ENCODE measurements around the gene PIGM.

PIGM gene

DNA sequence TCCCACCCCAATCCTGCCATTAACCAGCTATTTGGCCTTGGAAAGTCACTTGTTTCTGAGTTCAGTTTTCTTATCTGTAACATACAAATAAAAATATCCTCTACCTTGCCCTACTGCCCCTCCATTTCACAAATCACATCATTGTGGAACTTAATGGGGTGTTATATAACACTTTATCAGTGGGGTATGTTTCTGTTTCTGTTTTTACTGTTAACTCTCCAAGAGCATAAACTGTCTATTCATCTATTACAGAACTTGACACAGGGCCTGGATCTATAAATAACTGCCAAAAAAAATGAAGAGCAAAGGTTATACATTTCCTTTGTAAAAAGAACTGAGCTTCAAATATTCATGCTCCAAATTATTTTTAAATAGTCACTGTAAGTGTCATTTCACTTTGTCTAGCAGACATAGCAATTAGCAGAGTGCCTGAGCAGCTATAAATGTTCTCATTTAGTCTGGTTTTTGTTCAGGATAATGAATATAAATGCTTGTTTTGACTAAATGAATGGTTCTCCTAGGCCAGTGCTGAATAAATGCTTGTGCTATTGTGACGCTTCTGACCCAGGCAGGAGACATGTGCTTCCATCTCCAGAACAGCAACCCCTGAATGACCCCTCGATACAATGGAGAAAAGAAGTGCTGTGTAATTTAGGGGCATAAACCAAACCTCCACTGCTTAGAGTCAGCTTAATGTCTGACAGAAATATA is 7.4 kb downstream of the PIGM start:
- H3K79me1 ChIP-seq (ENCODE audit: low read length): peaks cover 1% of the 10 kb centered on the region
- H3K79me2 ChIP-seq (ENCODE audit: control insufficient read depth, insufficient read depth, low read length, poor library complexity): no peaks in the 10 kb centered on the region
- DNase-seq: no peak
- H3K4me3 ChIP-seq (ENCODE audit: low read depth, low read length): no peak overlapping the region
- H3K4ac ChIP-seq (ENCODE audit: low read depth, low read length): no peak overlapping the region
- H2AK5ac ChIP-seq (ENCODE audit: low read length): no peak overlapping the region
- H3K4me2 ChIP-seq (ENCODE audit: low read length): no peak overlapping the region
- no peak overlapping the region for H4K91ac ChIP-seq (ENCODE audit: low read depth, low read length)
- H3K23ac ChIP-seq (ENCODE audit: low read length): no peak overlapping the region
- H2BK12ac ChIP-seq (ENCODE audit: low read length): no peak overlapping the region
- WGBS (ENCODE audit: extremely low coverage, insufficient coverage, insufficient read length): no CpG with 5 or more reads among the region's 2 CpGs
- H3K14ac ChIP-seq (ENCODE audit: low read length): no peak overlapping the region
- no peak overlapping the region for H3K27ac ChIP-seq (ENCODE audit: low read depth, low read length)
- no peak overlapping the region for H2BK120ac ChIP-seq (ENCODE audit: insufficient read depth, low read length, poor library complexity)
- no peak overlapping the region for H3K18ac ChIP-seq (ENCODE audit: low read length)
- H2AFZ ChIP-seq (ENCODE audit: insufficient read depth, low read length, poor library complexity): no peak overlapping the region
- H3K36me3 ChIP-seq (ENCODE audit: control insufficient read depth in 1 of 2, insufficient read depth in 2 of 2, low read length in 2 of 2): no peaks in the 10 kb centered on the region
- peaks cover 0 to 2% of the 10 kb centered on the region in 2 experiments for H3K4me1 ChIP-seq (ENCODE audit: control insufficient read depth in 1 of 2, insufficient read depth in 2 of 2, low read length in 2 of 2)
- H3K9ac ChIP-seq (ENCODE audit: low read length): no peak overlapping the region
- H2BK5ac ChIP-seq (ENCODE audit: low read depth, low read length, poor library complexity): no peak overlapping the region
- no peaks in the 10 kb centered on the region for H3K9me3 ChIP-seq (ENCODE audit: insufficient read depth, low read depth, low read length)
- no peaks in the 10 kb centered on the region for H3K27me3 ChIP-seq (ENCODE audit: insufficient read depth, low read length)
- no peak overlapping the region for H4K12ac ChIP-seq (ENCODE audit: low read depth, low read length)
- no peak overlapping the region for H4K8ac ChIP-seq (ENCODE audit: low read depth, low read length)

DNA sequence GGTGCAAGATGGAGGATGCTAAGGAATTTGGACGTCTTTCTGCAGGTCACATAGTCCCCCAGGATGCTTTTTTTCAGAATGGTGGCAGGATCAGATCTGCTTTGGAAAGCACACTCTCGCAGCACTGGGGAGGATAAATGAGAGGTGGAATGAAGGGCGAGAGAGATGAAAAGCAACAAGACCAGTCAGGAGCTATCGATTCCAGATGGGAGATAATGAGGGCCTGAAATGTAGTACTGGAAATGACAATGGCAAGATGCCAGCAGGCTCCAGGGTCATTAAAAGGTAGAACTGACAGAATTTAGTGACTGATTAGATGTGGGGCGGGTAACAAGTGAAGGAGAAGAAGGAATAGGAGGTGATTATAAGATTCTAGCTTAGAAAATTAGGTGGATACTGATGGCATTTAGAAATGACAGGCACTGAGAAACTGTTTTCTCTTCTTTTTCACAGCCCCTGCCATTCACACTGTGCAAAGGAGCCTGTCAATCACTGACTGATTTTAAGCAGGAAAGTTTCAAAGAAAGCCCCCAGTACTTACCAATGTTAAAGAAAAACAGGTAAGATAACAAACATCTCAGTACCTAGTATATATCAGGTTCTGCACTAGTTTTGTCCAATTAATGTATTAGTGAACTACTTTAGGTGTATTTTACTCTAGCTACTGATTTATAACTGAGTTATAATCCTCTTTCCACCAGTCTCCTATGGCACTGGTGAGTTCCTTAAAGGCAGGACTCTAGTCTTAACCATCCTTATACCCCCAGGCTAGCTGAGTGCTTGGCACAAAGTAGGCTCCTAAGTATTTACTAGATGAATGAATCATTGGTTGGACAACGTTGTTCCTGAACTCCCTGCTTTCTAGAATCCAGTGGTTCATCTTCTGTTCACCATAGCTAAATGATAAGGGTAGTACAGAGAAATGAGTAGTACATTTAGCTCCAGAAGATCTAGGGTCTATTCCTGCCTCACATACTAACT is 9.2 kb downstream of the PIGM start:
- Histone ChIP-seq H3K27me3 (ENCODE audit: insufficient read depth, low read length) (no peaks in the 10 kb centered on the region), H3K9ac (ENCODE audit: low read length) (no peak overlapping the region), H3K79me2 (ENCODE audit: control insufficient read depth, insufficient read depth, low read length, poor library complexity) (no peaks in the 10 kb centered on the region), H3K23ac (ENCODE audit: low read length) (no peak overlapping the region), H3K4me3 (ENCODE audit: low read depth, low read length) (no peak overlapping the region), H3K14ac (ENCODE audit: low read length) (no peak overlapping the region), H3K27ac (ENCODE audit: low read depth, low read length) (no peak overlapping the region), H2BK5ac (ENCODE audit: low read depth, low read length, poor library complexity) (no peak overlapping the region), H4K12ac (ENCODE audit: low read depth, low read length) (no peak overlapping the region), H3K79me1 (ENCODE audit: low read length) (peaks cover 1% of the 10 kb centered on the region), H3K4me2 (ENCODE audit: low read length) (no peak overlapping the region), H2AFZ (ENCODE audit: insufficient read depth, low read length, poor library complexity) (no peak overlapping the region), H3K4me1 (ENCODE audit: control insufficient read depth in 1 of 2, insufficient read depth in 2 of 2, low read length in 2 of 2) (peaks cover 0 to 2% of the 10 kb centered on the region in 2 experiments), H3K36me3 (ENCODE audit: control insufficient read depth in 1 of 2, insufficient read depth in 2 of 2, low read length in 2 of 2) (no peaks in the 10 kb centered on the region), H4K8ac (ENCODE audit: low read depth, low read length) (no peak overlapping the region), H3K18ac (ENCODE audit: low read length) (no peak overlapping the region), H2AK5ac (ENCODE audit: low read length) (no peak overlapping the region), H4K91ac (ENCODE audit: low read depth, low read length) (no peak overlapping the region), H2BK12ac (ENCODE audit: low read length) (no peak overlapping the region), H2BK120ac (ENCODE audit: insufficient read depth, low read length, poor library complexity) (no peak overlapping the region), H3K4ac (ENCODE audit: low read depth, low read length) (no peak overlapping the region), H3K9me3 (ENCODE audit: insufficient read depth, low read depth, low read length) (no peaks in the 10 kb centered on the region)
- DNase-seq: no peak
- no CpG with 5 or more reads among the region's 6 CpGs for WGBS (ENCODE audit: extremely low coverage, insufficient coverage, insufficient read length)

DNA sequence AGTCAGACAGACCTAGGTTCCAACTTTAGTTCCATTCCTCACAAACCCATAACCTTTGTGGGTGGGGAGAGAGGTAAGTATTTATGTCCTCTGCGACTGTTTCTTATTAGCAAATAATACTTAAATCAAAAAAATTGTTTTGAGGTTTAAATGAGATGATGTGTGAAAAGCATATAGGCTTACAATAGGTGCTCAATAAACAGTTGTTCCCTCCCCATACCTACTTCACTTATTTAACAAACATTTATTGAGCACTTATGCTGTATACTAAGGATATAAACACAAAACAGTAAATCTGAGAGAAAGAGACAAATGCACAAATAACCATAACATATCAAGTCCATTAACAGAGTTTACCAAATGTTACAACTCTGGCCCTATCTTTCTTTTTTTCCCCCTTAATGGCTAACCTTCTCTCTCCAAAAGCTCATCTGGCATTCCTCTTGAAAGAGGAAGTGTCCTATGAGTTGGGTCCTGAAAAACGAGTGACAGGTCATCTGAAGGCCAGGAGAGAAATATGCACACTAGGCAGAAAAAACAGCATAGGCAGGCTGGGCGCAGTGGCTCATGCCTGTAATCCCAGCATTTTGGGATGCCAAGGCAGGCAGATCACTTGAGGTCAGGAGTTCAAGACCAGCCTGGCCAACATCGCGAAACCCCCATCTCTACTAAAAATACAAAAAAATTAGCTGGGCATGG is 10.3 kb downstream of the PIGM start:
- peaks cover 1% of the 10 kb centered on the region for H3K79me1 ChIP-seq (ENCODE audit: low read length)
- H4K8ac ChIP-seq (ENCODE audit: low read depth, low read length): no peak overlapping the region
- H3K4me2 ChIP-seq (ENCODE audit: low read length): no peak overlapping the region
- WGBS (ENCODE audit: extremely low coverage, insufficient coverage, insufficient read length): no CpG with 5 or more reads among the region's 5 CpGs
- no peak for DNase-seq
- H3K18ac ChIP-seq (ENCODE audit: low read length): no peak overlapping the region
- H3K14ac ChIP-seq (ENCODE audit: low read length): no peak overlapping the region
- H2BK120ac ChIP-seq (ENCODE audit: insufficient read depth, low read length, poor library complexity): no peak overlapping the region
- H3K4me1 ChIP-seq (ENCODE audit: control insufficient read depth in 1 of 2, insufficient read depth in 2 of 2, low read length in 2 of 2): peaks cover 0 to 2% of the 10 kb centered on the region in 2 experiments
- no peak overlapping the region for H3K4ac ChIP-seq (ENCODE audit: low read depth, low read length)
- H3K4me3 ChIP-seq (ENCODE audit: low read depth, low read length): no peak overlapping the region
- H2BK12ac ChIP-seq (ENCODE audit: low read length): no peak overlapping the region
- no peak overlapping the region for H3K9ac ChIP-seq (ENCODE audit: low read length)
- no peak overlapping the region for H3K23ac ChIP-seq (ENCODE audit: low read length)
- no peaks in the 10 kb centered on the region for H3K79me2 ChIP-seq (ENCODE audit: control insufficient read depth, insufficient read depth, low read length, poor library complexity)
- H4K91ac ChIP-seq (ENCODE audit: low read depth, low read length): no peak overlapping the region
- no peaks in the 10 kb centered on the region for H3K27me3 ChIP-seq (ENCODE audit: insufficient read depth, low read length)
- no peak overlapping the region for H2BK5ac ChIP-seq (ENCODE audit: low read depth, low read length, poor library complexity)
- H4K12ac ChIP-seq (ENCODE audit: low read depth, low read length): no peak overlapping the region
- no peak overlapping the region for H3K27ac ChIP-seq (ENCODE audit: low read depth, low read length)
- no peaks in the 10 kb centered on the region for H3K9me3 ChIP-seq (ENCODE audit: insufficient read depth, low read depth, low read length)
- H3K36me3 ChIP-seq (ENCODE audit: control insufficient read depth in 1 of 2, insufficient read depth in 2 of 2, low read length in 2 of 2): no peaks in the 10 kb centered on the region
- no peak overlapping the region for H2AK5ac ChIP-seq (ENCODE audit: low read length)
- H2AFZ ChIP-seq (ENCODE audit: insufficient read depth, low read length, poor library complexity): no peak overlapping the region

DNA sequence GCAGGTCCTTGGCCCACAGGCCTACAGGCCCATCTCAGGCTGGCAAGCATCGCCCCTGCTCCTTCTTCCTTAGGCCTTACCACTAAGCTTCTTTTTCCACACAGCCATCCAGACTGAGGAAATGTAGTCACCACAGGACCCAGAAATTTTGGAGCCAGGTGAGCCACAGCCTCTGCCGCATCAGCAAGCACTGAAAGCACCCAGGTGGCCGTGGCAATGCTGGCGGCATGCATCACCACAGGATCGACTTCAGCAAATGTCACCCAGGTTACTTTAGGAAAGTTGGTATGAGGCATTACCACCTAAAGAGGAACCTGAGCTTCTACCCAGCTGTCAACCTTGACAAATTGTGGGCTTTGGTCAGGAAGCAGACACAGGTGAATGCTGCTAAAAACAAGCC is 11.6 kb downstream of the PIGM start:
- H3K23ac ChIP-seq (ENCODE audit: low read length): no peak overlapping the region
- H3K9ac ChIP-seq (ENCODE audit: low read length): no peak overlapping the region
- no peak overlapping the region for H3K4me3 ChIP-seq (ENCODE audit: low read depth, low read length)
- H3K36me3 ChIP-seq (ENCODE audit: control insufficient read depth in 1 of 2, insufficient read depth in 2 of 2, low read length in 2 of 2): no peaks in the 10 kb centered on the region
- H3K27me3 ChIP-seq (ENCODE audit: insufficient read depth, low read length): no peaks in the 10 kb centered on the region
- H3K4me2 ChIP-seq (ENCODE audit: low read length): no peak overlapping the region
- H4K12ac ChIP-seq (ENCODE audit: low read depth, low read length): no peak overlapping the region
- no peak overlapping the region for H3K18ac ChIP-seq (ENCODE audit: low read length)
- H3K79me1 ChIP-seq (ENCODE audit: low read length): peaks cover 1% of the 10 kb centered on the region
- no peak overlapping the region for H2BK5ac ChIP-seq (ENCODE audit: low read depth, low read length, poor library complexity)
- no peak overlapping the region for H4K91ac ChIP-seq (ENCODE audit: low read depth, low read length)
- no peak for DNase-seq
- no CpG with 5 or more reads among the region's 5 CpGs for WGBS (ENCODE audit: extremely low coverage, insufficient coverage, insufficient read length)
- H3K27ac ChIP-seq (ENCODE audit: low read depth, low read length): no peak overlapping the region
- no peak overlapping the region for H2BK120ac ChIP-seq (ENCODE audit: insufficient read depth, low read length, poor library complexity)
- H3K9me3 ChIP-seq (ENCODE audit: insufficient read depth, low read depth, low read length): no peaks in the 10 kb centered on the region
- H3K4me1 ChIP-seq (ENCODE audit: control insufficient read depth in 1 of 2, insufficient read depth in 2 of 2, low read length in 2 of 2): peaks cover 0 to 2% of the 10 kb centered on the region in 2 experiments
- H4K8ac ChIP-seq (ENCODE audit: low read depth, low read length): no peak overlapping the region
- no peak overlapping the region for H2BK12ac ChIP-seq (ENCODE audit: low read length)
- no peak overlapping the region for H3K14ac ChIP-seq (ENCODE audit: low read length)
- H2AFZ ChIP-seq (ENCODE audit: insufficient read depth, low read length, poor library complexity): no peak overlapping the region
- no peaks in the 10 kb centered on the region for H3K79me2 ChIP-seq (ENCODE audit: control insufficient read depth, insufficient read depth, low read length, poor library complexity)
- no peak overlapping the region for H2AK5ac ChIP-seq (ENCODE audit: low read length)
- no peak overlapping the region for H3K4ac ChIP-seq (ENCODE audit: low read depth, low read length)

Data from trophoblast cell (in vitro differentiated cells and primary cell).